IPS DF 6.9 (cell line): ENCODE data around the gene LGALS1.

Source experiments
- DNase-seq: peaks from one replicate; pipeline ENCODE4 v3.0.0-alpha.2; 2013; ENCODE audit warnings: low read depth, low spot score
- H3K27ac ChIP-seq: one replicate; pipeline ENCODE4 v1.5.1; 2013; ENCODE audit warnings: low read length, control low read depth
- H3K27me3 ChIP-seq: 2 replicates; pipeline ENCODE4 v1.6.1; 2013; ENCODE audit warnings: mild to moderate bottlenecking, low read length; ENCODE audit not compliant: control insufficient read depth, insufficient read depth
- H3K36me3 ChIP-seq: 2 replicates; pipeline ENCODE4 v1.6.1; 2013; ENCODE audit warnings: low read length; ENCODE audit not compliant: control insufficient read depth, insufficient read depth
- H3K4me1 ChIP-seq: 2 replicates; pipeline ENCODE4 v1.6.1; 2013; ENCODE audit warnings: low read length; ENCODE audit not compliant: control insufficient read depth, insufficient read depth
- H3K4me3 ChIP-seq: 2 replicates; pipeline ENCODE4 v1.5.1; 2013; ENCODE audit warnings: mild to moderate bottlenecking, low read length
- H3K9me3 ChIP-seq: 2 replicates; pipeline ENCODE4 v1.6.1; 2013; ENCODE audit warnings: low read length, inconsistent platforms; ENCODE audit not compliant: control insufficient read depth, insufficient read depth
- WGBS: extraction: QIAGEN DNeasy Blood & Tissue Kit; methylation state at CpG from one replicate; pipeline ENCODE4 v1.1.7; 2013; ENCODE audit warnings: mixed read lengths, missing lambda C conversion rate; ENCODE audit not compliant: insufficient read length, insufficient coverage; 5-methylcytosine and 5-hydroxymethylcytosine counted together

LGALS1 gene

GRCh38 chr22:37639070-37639760 is 36.2 kb upstream of the LGALS1 start, which contains the start of gene SH3BP1:
Gene SH3BP1 (plus strand): TSS chr22:37639669. CDS start chr22:37639788, 119 bp downstream.
- peaks cover 1% of the 10 kb centered on the region; the same call in 1 of the 2 replicates for H3K4me1 ChIP-seq

GRCh38 chr22:37639771-37640590 is 35.5 kb upstream of the LGALS1 start:
- Histone ChIP-seq H3K4me1 (no peaks in the 10 kb centered on the region; the same call in 1 of the 2 replicates), H3K36me3 (peaks cover 12% of the 10 kb centered on the region), H3K4me3 (peak overlapping the region; percentile 81; the same call in 1 of the 2 replicates), H3K27ac (no peak overlapping the region), H3K9me3 (no peaks in the 10 kb centered on the region), H3K27me3 (no peaks in the 10 kb centered on the region)
- WGBS, result no CpG with 5 or more reads among the region's 27 CpGs
- no peak for DNase-seq

More at GRCh38 chr22:37639070-37639760, 36.2 kb upstream of the LGALS1 start, which contains the start of gene SH3BP1:
- WGBS, result no CpG with 5 or more reads among the region's 57 CpGs
- no peak for DNase-seq
- Histone ChIP-seq H3K36me3 (peaks cover 8% of the 10 kb centered on the region), H3K4me3 (peak within 1 kb of the TSS; percentile 81; the same call in 1 of the 2 replicates), H3K27me3 (no peaks in the 10 kb centered on the region), H3K9me3 (no peaks in the 10 kb centered on the region), H3K27ac (no peak within 1 kb of the TSS)

GRCh38 chr22:37640591-37641560 is 34.6 kb upstream of the LGALS1 start:
- H3K4me1 ChIP-seq, result no peaks in the 10 kb centered on the region; the same call in 1 of the 2 replicates
- H3K27me3 ChIP-seq, result no peaks in the 10 kb centered on the region
- no peak overlapping the region; the same call in 1 of the 2 replicates for H3K4me3 ChIP-seq
- no peaks in the 10 kb centered on the region for H3K9me3 ChIP-seq
- peaks cover 14% of the 10 kb centered on the region for H3K36me3 ChIP-seq
- no peak overlapping the region for H3K27ac ChIP-seq
- no peak for DNase-seq
- no CpG with 5 or more reads among the region's 24 CpGs for WGBS

- H3K27me3 ChIP-seq, result no peaks in the 10 kb centered on the region
- no peak overlapping the region for H3K4me3 ChIP-seq
- peaks cover 14% of the 10 kb centered on the region for H3K36me3 ChIP-seq
- WGBS, result no CpG with 5 or more reads among the region's 5 CpGs
- no peak for DNase-seq
- H3K27ac ChIP-seq, result no peak overlapping the region
- H3K9me3 ChIP-seq, result no peaks in the 10 kb centered on the region
- no peaks in the 10 kb centered on the region; the same call in 1 of the 2 replicates for H3K4me1 ChIP-seq
These were observed 33.9 kb upstream of the LGALS1 start for GRCh38 chr22:37641561-37641949.

- no peaks in the 10 kb centered on the region for H3K27me3 ChIP-seq
- H3K9me3 ChIP-seq, result no peaks in the 10 kb centered on the region
- H3K4me1 ChIP-seq, result no peaks in the 10 kb centered on the region; the same call in 1 of the 2 replicates
- DNase-seq, result no peak
- no peak overlapping the region for H3K27ac ChIP-seq
- WGBS, result no CpG with 5 or more reads among the region's 9 CpGs
- H3K4me3 ChIP-seq, result no peak overlapping the region
- H3K36me3 ChIP-seq, result peaks cover 23% of the 10 kb centered on the region
These were observed 32.1 kb upstream of the LGALS1 start for GRCh38 chr22:37643225-37643847.

GRCh38 chr22:37647317-37647716 is 28.1 kb upstream of the LGALS1 start:
- H3K4me1 ChIP-seq, result no peaks in the 10 kb centered on the region
- no peak overlapping the region for H3K27ac ChIP-seq
- H3K36me3 ChIP-seq, result peaks cover 34% of the 10 kb centered on the region
- no peaks in the 10 kb centered on the region for H3K27me3 ChIP-seq
- WGBS, result no CpG with 5 or more reads among the region's 9 CpGs
- H3K9me3 ChIP-seq, result no peaks in the 10 kb centered on the region
- no peak for DNase-seq
- no peak overlapping the region for H3K4me3 ChIP-seq

GRCh38 chr22:37647928-37648327 is 27.5 kb upstream of the LGALS1 start:
- H3K9me3 ChIP-seq, result no peaks in the 10 kb centered on the region

GRCh38 chr22:37650463-37651136 is 24.8 kb upstream of the LGALS1 start:
- Histone ChIP-seq H3K4me1 (no peaks in the 10 kb centered on the region), H3K9me3 (no peaks in the 10 kb centered on the region), H3K36me3 (peaks cover 31% of the 10 kb centered on the region), H3K4me3 (no peak overlapping the region), H3K27me3 (no peaks in the 10 kb centered on the region), H3K27ac (no peak overlapping the region)
- DNase-seq, result no peak
- no CpG with 5 or more reads among the region's 17 CpGs for WGBS

More at GRCh38 chr22:37647928-37648327, 27.5 kb upstream of the LGALS1 start:
- no peaks in the 10 kb centered on the region for H3K4me1 ChIP-seq
- peaks cover 35% of the 10 kb centered on the region for H3K36me3 ChIP-seq
- no peak overlapping the region for H3K27ac ChIP-seq
- H3K27me3 ChIP-seq, result no peaks in the 10 kb centered on the region
- H3K4me3 ChIP-seq, result no peak overlapping the region; the same call in 1 of the 2 replicates
- DNase-seq, result no peak
- WGBS, result no CpG with 5 or more reads among the region's 9 CpGs

- no CpG with 5 or more reads among the region's 14 CpGs for WGBS
- H3K36me3 ChIP-seq, result peaks cover 20% of the 10 kb centered on the region
- H3K9me3 ChIP-seq, result no peaks in the 10 kb centered on the region
- H3K27me3 ChIP-seq, result no peaks in the 10 kb centered on the region
- H3K27ac ChIP-seq, result no peak overlapping the region
- no peak for DNase-seq
- H3K4me3 ChIP-seq, result no peak overlapping the region
- H3K4me1 ChIP-seq, result peaks cover 4% of the 10 kb centered on the region; the same call in 1 of the 2 replicates
These were observed 20.7 kb upstream of the LGALS1 start for GRCh38 chr22:37654563-37655251.
